Erythroblast (primary cell): ENCODE data around the gene ARSB.

Experiments used
- GATA1 ChIP-seq: IDR thresholded peaks from 2 replicates; pipeline ENCODE4 v1.6.1; 2011; ENCODE audit warnings: low read depth, mild to moderate bottlenecking, control low read depth, low read length, moderate library complexity
- POLR2A ChIP-seq: IDR thresholded peaks from 2 replicates; pipeline ENCODE4 v1.6.1; 2011; ENCODE audit warnings: mild to moderate bottlenecking, low read length

DNA sequence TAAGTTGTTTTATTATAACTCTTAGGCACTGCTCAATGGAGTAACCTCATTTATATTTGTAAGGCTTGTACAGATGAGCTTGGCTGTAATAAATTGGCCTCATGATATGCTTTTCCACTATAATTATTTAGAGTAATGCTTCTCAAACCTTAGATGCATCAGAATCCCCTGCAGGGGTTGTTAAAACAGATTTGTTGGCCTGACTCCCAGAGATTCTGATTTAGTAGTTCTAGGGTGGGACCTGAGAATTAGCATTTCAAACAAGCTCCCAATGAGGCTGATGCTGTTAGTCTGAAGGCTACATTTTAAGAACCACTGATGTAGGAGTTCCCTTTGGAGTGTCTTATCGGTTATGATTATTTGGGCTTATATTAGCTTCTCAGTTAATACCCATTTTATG, 38.2 kb upstream of the ARSB start:
- TF ChIP-seq POLR2A (no peak), GATA1 (no peak)
